Heart right ventricle (tissue), 16 donors: ENCODE measurements around the gene PDE9A. TPM values are rescaled to one million over a fixed set of nuclear protein-coding genes. Genes with fewer than 3 reads are reported as not detected.

Experiments
- ATAC-seq, 8 donors: fragments of 200-7000 bp; cut with Tn5 transposase; one replicate each; pipeline ENCODE4 v1.9.1; 2020; ENCODE audit warnings: mild to moderate bottlenecking in 8 of 8, moderate library complexity in 8 of 8, moderate number of reproducible peaks in 1 of 8
- DNase-seq, 2 donors: peaks; one replicate each; pipeline ENCODE4 v3.0.0-alpha.2; 2020
- H3K27ac ChIP-seq, 10 donors: fragments of 200-600 bp; sonication (generic) in 2 of 10; one replicate each; pipeline versions ENCODE4 v1.5.0 to v1.8.0; 2020 to 2022; ENCODE audit warnings: mild to moderate bottlenecking in 3 of 10
- H3K27me3 ChIP-seq, 7 donors: fragments of 200-600 bp; one replicate each; pipeline ENCODE4 v1.8.0; 2021 to 2022; ENCODE audit warnings: mild to moderate bottlenecking in 2 of 7
- H3K36me3 ChIP-seq, 9 donors: fragments of 200-600 bp; sonication (generic) in 1 of 9; one replicate each; pipeline versions ENCODE4 v1.5.0 to v1.8.0; 2020 to 2022; ENCODE audit warnings: mild to moderate bottlenecking in 2 of 9
- H3K4me1 ChIP-seq, 9 donors: fragments of 200-600 bp; sonication (generic) in 1 of 9; one replicate each; pipeline versions ENCODE4 v1.5.0 to v1.8.0; 2020 to 2022; ENCODE audit warnings: mild to moderate bottlenecking in 4 of 9
- H3K4me3 ChIP-seq, 10 donors: fragments of 200-600 bp; sonication (generic) in 2 of 10; one replicate each; pipeline versions ENCODE4 v1.5.0 to v1.8.0; 2020 to 2022; ENCODE audit warnings: mild to moderate bottlenecking in 7 of 10, moderate library complexity in 2 of 10
- H3K9me3 ChIP-seq, 11 donors: fragments of 200-600 bp in 10 of 11; sonication (generic) in 2 of 11; one replicate each; pipeline versions ENCODE4 v1.5.0 to v1.8.0; 2013 to 2022; ENCODE audit warnings: mild to moderate bottlenecking in 2 of 11, control low read depth in 1 of 11, moderate library complexity in 1 of 11
- WGBS, 2 donors: extraction: QIAGEN DNeasy Blood & Tissue Kit; methylation state at CpG; one replicate each; pipeline ENCODE4 v1.1.7; 2013; ENCODE audit warnings: inconsistent platforms in 1 of 2; 5-methylcytosine and 5-hydroxymethylcytosine counted together
- intact Hi-C, 10 donors: fragments of 100-400 bp; cut with DNase I; formaldehyde crosslinking; loops; one replicate each; pipeline versions ENCODE4 v1.11.1 to v1.14.2; 2022
- polyA plus RNA-seq, 2 donors: library from polyadenylated mRNA; stranded (reverse); fragments of 200-250 nt; gene quantifications; one replicate each; pipeline ENCODE4 v1.2.3, GENCODE V29; 2013
- total RNA-seq, 10 donors: library from RNA; stranded (reverse); fragmentation: NEBNext Ultra II Directional in 3 of 10; extraction: Animal tissue kit (Norgen Biotek cat#: 25700) in 3 of 10; gene quantifications; one replicate each; pipeline versions ENCODE4 v1.2.1 to v1.2.4, GENCODE V29; 2021 to 2023
- TF ChIP-seq, protein P1 (sequence below), 9 donors: fragments of 200-600 bp; sonication (generic) in 2 of 9; IDR thresholded peaks; one replicate each; pipeline versions ENCODE4 v1.5.0 to v1.8.0; 2021 to 2022; ENCODE audit warnings: antibody characterized with exemption in 9 of 9, mild to moderate bottlenecking in 5 of 9, moderate library complexity in 1 of 9
- donor health status: Arrhythmogenic right ventricular cardiomyopathy.
- donor health status: ischemic (EF 13 %, LVEDD 7.1; RV severe dilation, severe dysfunction).
- donor health status: healthy with polysubstance abuse.
- donor health status: DM: no; HTN: yes; CAD: no.
- donor health status: DM: no; HTN: no; CAD: no.
- donor health status: ischemic (EF 25% LVEDD 6.9; RV normal size, moderate dysfunction).
- donor health status: ischemic (EF 25% LVEDD 5.7; RV mildly dilated, moderate dysfunction).
- donor health status: healthy.
- donor health status: DM: yes; HTN: yes; CAD: no.
- donor health status: Ischemic cardiomyopathy.
- donor health status: ischemic (EF 35%, LVEDD 5.7; RV mildly dilated, moderate dysfunction).
- donor health status: nonischemic (EF 11% LVEDD 7.7; RV severe dilation, severe dysfunction).
- donor health status: DM: yes; HTN: yes; CAD: no.
- donor health status: PGD.
- donor health status: ischemic (EF 29% LVEDD 5.4; RV normal size, mild dysfunction).
- donor health status: nonischemic (EF 23%, LVEDD 6.1; RV moderate dilation, normal function).

The PDE9A gene
- total and polyA plus RNA-seq, 12 donors: 1.2 to 7.0 (median 2.2) TPM

DNA sequence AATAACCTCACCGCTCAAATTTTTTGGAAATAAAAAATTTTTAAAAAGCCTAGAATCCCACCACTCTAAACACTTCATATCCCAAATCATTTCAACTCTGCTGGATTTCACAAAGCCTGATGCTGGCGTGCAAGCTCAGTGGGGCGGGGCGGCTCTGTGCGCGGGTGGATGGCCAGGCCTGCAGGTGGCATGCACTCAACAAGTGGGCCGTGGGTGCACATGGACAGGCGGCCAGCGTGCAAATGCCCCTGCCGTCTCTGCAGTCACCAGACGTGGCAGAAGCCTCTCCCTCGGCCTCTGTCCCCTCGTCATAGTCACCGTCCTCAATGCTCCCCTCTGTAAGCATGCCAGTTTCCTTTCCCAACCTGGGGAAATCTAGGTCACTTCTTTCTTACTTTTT is 6.6 kb upstream of the PDE9A start:
- H3K4me1 ChIP-seq: no peaks in the 10 kb centered on the region
- no peak overlapping the region for H3K4me3 ChIP-seq
- no peaks in the 10 kb centered on the region for H3K9me3 ChIP-seq
- TF ChIP-seq, protein P1, sequence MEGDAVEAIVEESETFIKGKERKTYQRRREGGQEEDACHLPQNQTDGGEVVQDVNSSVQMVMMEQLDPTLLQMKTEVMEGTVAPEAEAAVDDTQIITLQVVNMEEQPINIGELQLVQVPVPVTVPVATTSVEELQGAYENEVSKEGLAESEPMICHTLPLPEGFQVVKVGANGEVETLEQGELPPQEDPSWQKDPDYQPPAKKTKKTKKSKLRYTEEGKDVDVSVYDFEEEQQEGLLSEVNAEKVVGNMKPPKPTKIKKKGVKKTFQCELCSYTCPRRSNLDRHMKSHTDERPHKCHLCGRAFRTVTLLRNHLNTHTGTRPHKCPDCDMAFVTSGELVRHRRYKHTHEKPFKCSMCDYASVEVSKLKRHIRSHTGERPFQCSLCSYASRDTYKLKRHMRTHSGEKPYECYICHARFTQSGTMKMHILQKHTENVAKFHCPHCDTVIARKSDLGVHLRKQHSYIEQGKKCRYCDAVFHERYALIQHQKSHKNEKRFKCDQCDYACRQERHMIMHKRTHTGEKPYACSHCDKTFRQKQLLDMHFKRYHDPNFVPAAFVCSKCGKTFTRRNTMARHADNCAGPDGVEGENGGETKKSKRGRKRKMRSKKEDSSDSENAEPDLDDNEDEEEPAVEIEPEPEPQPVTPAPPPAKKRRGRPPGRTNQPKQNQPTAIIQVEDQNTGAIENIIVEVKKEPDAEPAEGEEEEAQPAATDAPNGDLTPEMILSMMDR (IDR thresholded peaks at IDR 0.05): no peak
- no peak overlapping the region for H3K27ac ChIP-seq
- intact Hi-C loops: loop anchor here in 1 of 10 donors (10.0 kb wide), 1 partner anchor 58 kb away; no protein-coding TSS in a partner anchor
- DNase-seq (no peak), ATAC-seq (no peak)
- H3K36me3 ChIP-seq: no peaks in the 10 kb centered on the region
- WGBS, 2 donors: 91 to 93% methylated on average over 14 of the region's 14 CpGs
- H3K27me3 ChIP-seq: peaks cover 0 to 9% (median 6%) of the 10 kb centered on the region in 7 donors

DNA sequence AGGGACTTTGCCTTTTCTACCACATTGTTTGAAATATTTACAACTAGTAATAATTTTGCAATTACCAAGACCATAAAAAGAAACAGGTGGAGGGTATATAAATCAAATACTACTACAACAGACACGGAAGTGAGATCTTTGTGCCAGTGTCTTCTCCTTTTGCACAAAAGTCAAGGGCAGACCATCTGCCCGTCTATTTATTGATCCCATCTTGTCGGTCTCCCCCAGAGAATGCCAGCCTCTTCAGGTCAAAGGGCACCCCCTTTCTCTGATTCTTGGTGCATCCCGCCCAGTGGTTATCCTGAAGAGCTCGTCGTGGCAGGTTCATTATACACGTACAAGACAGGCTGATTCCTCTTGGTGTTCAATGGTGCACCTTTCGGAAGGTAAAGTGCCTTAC is 4.8 kb upstream of the PDE9A start:
- DNase-seq: no peak
- WGBS, 2 donors: 88 to 94% methylated on average over 8 of the region's 8 CpGs
- H3K9me3 ChIP-seq: no peaks in the 10 kb centered on the region

GRCh38 chr21:42649122-42650032 is 4.0 kb upstream of the PDE9A start:
- Histone ChIP-seq H3K27ac (no peak overlapping the region), H3K4me1 (peaks cover 0 to 19% (median 13%) of the 10 kb centered on the region in 9 donors), H3K36me3 (no peaks in the 10 kb centered on the region), H3K27me3 (peaks cover 0 to 27% (median 13%) of the 10 kb centered on the region in 7 donors), H3K9me3 (no peaks in the 10 kb centered on the region), H3K4me3 (no peak overlapping the region)
- TF ChIP-seq, protein P1 (IDR thresholded peaks at IDR 0.05): no peak
- WGBS, 2 donors: 90 to 91% methylated on average over 24 of the region's 24 CpGs
- intact Hi-C loops: loop anchor here in 9 of 10 donors (5.0 to 10.0 kb wide), 6 partner anchors 55 to 168 kb away; no protein-coding TSS in a partner anchor
- no peak for DNase-seq
- no peak for ATAC-seq

More for the DNA sequence above, 4.8 kb upstream of the PDE9A start:
- peaks cover 0 to 19% (median 5%) of the 10 kb centered on the region in 7 donors for H3K27me3 ChIP-seq
- H3K27ac ChIP-seq: no peak overlapping the region
- intact Hi-C loops: loop anchor here in 1 of 10 donors (10.0 kb wide), 1 partner anchor 56 kb away; no protein-coding TSS in a partner anchor
- TF ChIP-seq, protein P1 (IDR thresholded peaks at IDR 0.05): no peak
- H3K36me3 ChIP-seq: no peaks in the 10 kb centered on the region
- no peak for ATAC-seq
- no peak overlapping the region for H3K4me3 ChIP-seq
- H3K4me1 ChIP-seq: peaks cover 0 to 12% (median 8%) of the 10 kb centered on the region in 9 donors

DNA sequence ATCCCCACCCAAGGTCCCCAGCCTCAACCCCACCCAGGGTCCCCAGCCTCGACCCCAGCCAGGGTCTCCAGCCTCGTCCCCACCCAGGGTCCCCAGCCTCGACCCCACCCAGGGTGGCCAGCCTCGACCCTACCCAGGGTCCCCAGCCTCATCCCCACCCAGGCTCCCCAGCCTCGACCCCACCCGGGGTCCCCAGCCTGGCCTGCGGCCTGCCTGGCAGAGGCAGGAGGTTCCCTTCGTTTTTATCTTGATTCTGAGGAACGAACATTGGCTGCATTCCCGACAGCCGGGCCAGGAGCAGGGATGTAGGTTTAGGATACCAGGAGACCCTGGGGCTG is 3.4 kb upstream of the PDE9A start:
- no peaks in the 10 kb centered on the region for H3K36me3 ChIP-seq
- peaks cover 0 to 33% (median 19%) of the 10 kb centered on the region in 7 donors for H3K27me3 ChIP-seq
- DNase-seq: no peak
- ATAC-seq: no peak
- no peaks in the 10 kb centered on the region for H3K9me3 ChIP-seq
- WGBS, 2 donors: 55 to 56% methylated on average over 11 of the region's 11 CpGs
- TF ChIP-seq, protein P1 (IDR thresholded peaks at IDR 0.05): no peak
- intact Hi-C loops: loop anchor here in 9 of 10 donors (5.0 to 10.0 kb wide), 5 partner anchors 55 to 167 kb away; no protein-coding TSS in a partner anchor
- no peak overlapping the region for H3K4me3 ChIP-seq
- peaks cover 0 to 25% (median 20%) of the 10 kb centered on the region in 9 donors for H3K4me1 ChIP-seq
- H3K27ac ChIP-seq: no peak overlapping the region
